ENCODE results near the gene LRP8.

DNA sequence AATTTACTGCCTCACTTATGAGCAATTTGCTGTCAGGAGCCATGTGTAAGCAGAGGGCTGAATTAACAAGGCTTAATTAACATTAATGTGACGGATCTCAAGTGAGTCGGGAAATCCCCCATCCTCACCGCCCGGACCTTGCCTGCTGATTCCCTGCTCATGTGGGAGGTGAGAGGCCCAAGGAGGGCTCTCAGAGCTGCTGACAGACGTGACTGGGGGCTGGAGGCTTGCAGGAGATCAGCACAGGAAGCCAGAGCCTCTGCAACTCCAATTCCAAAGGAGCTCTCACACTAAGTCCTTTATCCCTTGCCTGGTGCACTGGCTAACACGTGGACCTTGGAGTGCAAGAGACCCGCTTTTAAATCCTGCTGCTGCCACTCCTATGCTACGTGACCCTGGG lies 19.4 kb downstream of the LRP8 start:
- TF ChIP-seq POLR2A (IDR thresholded peaks at IDR 0.05): no peak
- no peak for TF ChIP-seq POLR2AphosphoS5 (IDR thresholded peaks at IDR 0.05)
- TF ChIP-seq, protein P1, sequence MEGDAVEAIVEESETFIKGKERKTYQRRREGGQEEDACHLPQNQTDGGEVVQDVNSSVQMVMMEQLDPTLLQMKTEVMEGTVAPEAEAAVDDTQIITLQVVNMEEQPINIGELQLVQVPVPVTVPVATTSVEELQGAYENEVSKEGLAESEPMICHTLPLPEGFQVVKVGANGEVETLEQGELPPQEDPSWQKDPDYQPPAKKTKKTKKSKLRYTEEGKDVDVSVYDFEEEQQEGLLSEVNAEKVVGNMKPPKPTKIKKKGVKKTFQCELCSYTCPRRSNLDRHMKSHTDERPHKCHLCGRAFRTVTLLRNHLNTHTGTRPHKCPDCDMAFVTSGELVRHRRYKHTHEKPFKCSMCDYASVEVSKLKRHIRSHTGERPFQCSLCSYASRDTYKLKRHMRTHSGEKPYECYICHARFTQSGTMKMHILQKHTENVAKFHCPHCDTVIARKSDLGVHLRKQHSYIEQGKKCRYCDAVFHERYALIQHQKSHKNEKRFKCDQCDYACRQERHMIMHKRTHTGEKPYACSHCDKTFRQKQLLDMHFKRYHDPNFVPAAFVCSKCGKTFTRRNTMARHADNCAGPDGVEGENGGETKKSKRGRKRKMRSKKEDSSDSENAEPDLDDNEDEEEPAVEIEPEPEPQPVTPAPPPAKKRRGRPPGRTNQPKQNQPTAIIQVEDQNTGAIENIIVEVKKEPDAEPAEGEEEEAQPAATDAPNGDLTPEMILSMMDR (IDR thresholded peaks at IDR 0.05): no peak
- TF ChIP-seq EP300 (IDR thresholded peaks at IDR 0.05): no peak

All from stomach (tissue), 4 donors.